HG03460 (cell line): ENCODE results near the gene TBC1D8.

Experiments used
- ATAC-seq: cut with Tn5 transposase; IDR thresholded peaks from one replicate; pipeline ENCODE4 v1.9.1; 2021; ENCODE audit not compliant: unreplicated experiment

Gene TBC1D8

DNA sequence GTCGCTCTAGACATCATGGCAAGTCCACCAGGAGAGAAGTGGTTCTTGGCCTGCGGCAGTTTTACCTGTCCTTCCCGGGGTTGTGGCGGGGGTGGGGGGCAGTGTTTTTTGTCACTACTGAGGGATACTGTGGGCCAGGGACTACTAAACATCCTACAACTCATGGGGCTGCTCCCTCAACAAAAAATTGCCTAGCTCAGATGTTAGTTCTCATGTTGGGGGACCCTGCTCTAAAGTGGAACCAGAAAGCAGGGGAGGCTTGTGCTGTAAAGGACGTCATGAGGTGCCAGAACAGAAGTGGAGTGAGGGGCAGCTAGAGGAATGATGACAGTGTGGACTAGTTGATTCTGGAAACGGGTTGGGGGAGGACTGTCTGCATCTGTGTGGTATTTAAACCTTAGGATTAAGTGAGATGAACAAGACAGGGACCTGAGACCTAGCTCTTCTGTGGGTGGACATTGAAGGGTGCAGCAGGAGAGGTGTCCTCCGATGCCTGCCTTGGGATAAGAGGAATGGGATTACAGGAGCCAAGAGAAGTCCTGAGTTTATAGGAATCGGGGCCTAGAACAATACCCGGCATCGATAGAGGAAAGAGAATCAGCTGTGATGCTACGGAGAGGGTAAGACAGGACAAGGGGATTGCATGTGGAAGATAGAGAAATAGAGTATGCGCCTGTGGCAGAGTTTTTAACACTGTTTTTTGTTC is 146.4 kb downstream of the TBC1D8 start:
- ATAC-seq: no peak

DNA sequence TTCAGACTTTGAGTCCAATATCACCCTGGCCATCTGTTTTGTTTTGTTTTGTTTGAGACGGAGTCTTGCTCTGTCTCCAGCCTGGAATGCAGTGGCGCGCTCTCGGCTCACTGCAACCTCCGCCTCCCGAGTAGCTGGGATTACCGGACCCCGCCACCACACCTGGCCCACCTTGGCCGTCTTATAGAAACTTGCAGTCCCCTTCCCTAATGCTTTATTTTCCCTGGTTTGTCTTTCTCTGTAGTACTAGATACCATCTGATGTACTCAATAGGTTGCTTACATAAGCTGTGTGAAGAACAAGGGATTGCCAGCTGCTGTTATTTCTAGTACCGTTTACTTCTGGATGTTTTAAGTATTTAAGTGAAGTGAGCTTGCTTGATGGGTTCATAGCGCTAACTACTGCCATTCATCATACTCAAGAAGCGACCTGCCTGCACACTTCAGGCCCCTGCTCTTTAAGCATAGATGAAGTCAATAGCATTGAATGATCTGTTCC is 147.9 kb downstream of the TBC1D8 start:
- ATAC-seq: no peak

DNA sequence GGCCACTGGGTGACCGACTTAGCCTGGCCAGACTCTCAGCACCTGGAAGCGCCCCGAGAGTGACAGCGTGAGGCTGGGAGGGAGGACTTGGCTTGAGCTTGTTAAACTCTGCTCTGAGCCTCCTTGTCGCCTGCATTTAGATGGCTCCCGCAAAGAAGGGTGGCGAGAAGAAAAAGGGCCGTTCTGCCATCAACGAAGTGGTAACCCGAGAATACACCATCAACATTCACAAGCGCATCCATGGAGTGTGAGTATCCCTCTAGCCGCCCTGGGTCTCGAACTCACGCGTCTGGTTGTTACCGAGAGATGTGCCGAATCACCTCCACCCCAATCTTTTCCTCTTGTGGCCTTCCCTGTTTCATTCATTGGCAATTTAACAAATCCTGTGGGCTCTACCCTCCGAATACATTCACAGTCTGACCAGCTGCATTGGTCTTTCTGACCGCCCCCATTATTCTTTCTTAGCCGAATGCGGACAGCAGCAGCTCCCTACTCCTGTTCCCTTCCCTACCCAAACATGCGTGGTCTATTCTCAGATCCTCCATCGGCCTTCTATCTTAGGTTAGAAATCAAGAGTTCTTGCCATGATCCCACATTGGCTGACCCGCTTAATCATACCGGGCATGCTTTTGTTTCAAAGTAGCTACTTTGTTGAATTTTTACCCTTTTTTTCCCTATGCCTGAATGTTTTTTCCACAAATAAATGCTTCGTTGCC is 148.5 kb downstream of the TBC1D8 start:
- ATAC-seq: no peak

DNA sequence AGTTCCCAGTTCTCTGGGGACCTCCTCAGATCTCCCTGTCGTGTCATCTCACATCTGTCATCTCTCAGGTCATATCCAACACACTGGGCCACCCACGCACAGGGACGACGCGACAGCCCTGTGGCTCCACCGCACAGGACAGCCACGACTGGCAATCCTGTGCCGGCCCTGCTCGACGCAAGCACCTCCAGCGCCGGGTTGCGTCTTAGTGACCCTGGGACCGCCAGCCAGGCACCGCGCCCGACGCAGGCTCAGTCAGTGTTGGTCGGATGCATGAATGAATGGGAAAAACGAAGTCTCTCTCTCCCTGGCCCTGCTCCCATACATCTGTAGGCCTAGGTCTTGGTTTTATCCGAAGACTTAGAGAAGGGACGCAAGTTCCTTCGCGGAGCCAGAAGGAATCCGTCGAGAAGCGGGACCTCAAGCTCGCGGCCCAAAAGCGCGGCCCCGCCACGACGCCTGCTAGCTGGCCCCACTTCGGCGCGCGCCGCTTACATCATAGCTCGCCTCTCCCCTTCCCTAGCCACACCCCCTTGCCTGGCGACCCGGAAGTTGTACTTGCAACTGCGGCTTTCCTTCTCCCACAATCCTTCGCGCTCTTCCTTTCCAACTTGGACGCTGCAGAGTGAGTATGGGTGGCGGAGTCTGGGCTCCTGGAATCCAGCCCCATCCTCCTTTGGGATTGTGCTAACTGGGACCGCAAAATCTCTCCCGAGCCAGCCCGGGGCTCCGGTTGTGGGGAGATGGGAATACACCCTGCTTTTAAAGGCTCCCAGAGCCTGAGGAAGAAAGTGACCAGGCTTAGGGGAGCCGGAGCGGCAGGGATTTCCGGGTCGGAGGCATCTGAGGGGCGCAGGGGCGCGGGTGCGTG is 149.3 kb downstream of the TBC1D8 start, which contains the start of gene RPL31:
TSS of gene RPL31 (plus strand) at position 599 of the 871 bp plus-strand sequence. CDS start 413 bp downstream, outside the sequence.
- ATAC-seq: peak; percentile 97

DNA sequence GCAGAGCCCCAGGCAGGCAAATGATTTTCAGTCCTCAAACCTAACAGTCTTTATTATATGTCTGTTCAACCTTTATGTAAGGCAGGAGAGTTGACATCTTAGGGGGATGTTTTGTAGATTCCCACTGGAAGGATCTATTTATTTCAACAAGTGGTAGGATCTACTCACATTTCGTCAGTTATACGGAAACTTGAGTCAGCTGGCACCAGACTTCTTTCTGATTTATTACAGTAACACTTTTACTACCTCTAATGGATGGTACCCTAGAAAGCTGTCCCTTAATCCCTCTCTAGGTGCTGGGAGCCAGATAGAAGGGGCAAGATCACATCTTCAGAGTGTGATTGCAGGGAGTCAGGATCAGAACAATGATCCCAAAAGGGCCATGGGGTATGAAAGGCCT is 151.2 kb downstream of the TBC1D8 start:
- no peak for ATAC-seq

DNA sequence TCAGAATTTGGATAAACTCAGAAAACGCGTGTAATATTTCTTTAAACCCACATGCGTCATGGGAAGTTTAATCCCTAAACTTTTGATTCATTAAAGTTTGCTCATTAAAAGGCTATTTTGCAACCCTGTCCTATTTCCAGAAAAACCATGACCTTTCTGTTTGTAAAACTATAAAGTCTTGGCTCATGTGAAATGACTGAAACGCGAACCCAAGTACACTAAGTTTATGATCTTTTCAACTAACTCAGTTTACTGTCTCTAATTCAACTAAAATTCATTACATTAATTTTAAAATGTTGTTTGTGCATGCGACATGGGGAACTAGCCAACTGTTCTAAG is 153.0 kb downstream of the TBC1D8 start:
- no peak for ATAC-seq

DNA sequence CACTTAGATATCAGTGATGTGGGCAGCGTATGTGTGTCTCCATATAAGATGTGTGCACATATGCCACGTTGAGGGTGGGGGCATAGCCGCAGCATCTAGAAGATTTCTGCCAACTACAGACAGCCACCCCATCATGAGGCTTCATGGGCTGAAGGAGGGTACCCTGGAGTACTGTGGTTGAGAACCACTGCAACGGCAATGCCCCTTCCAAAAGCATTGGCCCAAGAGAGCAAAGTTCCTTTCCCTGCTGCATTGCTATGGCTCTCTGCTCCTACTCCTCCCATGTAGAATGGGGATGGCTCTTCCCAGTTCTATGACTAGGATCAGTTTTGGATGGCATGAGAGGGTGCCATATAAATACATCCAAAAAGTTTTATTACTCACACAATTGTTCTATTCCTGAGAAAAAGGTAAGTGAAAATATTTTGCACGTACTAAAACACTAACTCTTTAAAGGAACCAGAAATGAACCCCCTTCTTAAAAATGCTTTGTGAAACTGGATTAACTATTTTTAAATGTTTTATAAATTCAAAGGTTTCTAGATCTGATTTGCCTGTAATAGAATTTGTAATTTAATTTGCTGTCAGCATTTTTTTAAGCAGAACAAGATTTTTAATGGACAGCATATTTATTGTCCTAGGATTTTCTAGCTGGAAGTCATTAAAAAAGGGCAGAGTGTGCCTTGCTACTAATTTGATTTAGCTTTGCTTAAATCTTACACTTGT is 153.5 kb downstream of the TBC1D8 start:
- ATAC-seq: no peak

DNA sequence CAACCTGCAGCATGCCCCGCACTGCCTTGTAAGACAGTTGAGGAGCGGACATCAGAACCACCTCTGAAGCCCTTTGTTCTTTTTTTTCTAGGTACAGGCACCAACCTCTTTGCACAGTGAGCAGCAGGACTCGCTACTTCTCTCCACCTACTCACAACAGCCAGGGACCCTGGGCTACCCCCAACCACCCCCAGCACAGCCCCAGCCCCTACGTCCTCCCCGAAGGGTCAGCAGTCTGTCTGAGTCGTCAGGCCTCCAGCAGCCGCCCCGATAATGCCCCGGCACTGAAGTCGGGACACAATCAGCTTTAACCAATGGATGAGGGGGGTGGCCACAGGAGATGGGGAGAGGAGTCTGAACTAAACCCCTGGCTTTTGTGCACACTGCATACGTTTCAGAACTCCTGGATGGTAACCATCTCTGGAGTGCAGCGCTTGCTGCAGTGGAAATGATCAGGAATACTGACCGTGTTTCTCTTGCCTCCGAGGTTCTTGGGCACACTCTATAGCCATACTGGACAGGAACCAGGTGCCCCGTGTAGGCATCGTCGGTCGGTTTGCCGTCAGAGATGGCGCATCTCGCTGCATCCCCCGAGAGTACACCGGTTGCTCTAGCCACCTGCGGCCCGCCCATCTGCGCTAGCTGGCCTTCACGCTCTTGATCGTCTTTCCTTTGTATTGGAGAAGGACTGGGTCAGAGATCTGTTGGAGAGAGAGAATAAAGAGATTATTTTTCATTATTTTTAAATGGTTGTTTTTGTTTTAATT is 155.7 kb downstream of the TBC1D8 start:
- no peak for ATAC-seq

DNA sequence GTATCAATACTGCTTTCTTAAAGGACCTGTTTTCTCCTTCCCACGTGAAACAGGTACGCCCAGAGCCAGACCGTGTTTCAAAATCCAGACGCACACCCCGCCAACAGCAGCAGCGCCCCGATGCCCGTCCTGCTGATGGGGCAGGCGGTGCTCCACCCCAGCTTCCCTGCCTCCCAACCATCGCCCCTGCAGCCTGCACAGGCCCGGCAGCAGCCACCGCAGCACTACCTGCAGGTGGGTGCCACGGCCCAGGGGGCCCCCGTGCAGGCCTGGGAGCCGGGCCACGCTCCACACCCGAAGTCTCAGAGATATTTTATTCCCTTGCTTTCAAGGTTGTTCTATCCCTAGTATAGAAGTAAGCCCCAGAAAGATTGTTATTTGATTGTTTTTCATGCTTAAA is 157.9 kb downstream of the TBC1D8 start:
- ATAC-seq: no peak

DNA sequence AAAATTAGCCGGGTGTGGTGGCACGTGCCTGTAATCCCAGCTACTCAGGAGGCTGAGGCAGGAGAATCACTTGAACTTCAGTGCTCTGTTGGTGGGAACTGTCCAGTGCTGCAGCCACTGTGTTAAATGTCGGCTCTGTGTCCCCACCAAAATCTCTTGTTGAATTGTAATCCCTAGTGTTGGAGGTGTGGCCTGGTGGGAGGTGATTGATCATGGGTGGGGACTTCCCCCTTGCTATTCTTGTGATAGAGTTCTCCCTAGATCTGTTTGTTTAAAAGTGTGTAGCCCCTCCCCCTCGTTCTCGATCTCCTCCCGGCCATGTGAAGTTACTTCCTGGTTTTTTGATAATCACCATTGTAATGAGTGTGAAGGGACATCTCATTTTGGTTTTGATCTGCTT is 158.9 kb downstream of the TBC1D8 start:
- no peak for ATAC-seq

DNA sequence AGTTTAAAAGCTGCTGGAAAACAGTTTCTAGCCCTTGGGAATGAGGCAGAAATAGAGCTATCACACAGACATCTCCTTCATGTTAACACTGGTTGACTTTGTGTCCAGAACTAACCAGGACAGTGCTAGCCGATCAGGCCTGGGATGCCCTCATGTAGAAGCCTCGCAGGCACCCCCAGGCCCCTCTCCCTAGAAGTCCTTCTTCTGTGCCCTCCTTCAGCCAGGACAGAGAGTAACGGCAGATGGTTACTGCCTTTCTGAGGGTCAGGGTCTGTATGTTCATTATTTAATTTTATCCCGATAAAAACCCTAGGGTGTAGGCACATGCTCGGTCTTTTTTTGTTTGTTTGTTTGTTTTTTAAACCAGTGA is 159.8 kb downstream of the TBC1D8 start:
- ATAC-seq: no peak

DNA sequence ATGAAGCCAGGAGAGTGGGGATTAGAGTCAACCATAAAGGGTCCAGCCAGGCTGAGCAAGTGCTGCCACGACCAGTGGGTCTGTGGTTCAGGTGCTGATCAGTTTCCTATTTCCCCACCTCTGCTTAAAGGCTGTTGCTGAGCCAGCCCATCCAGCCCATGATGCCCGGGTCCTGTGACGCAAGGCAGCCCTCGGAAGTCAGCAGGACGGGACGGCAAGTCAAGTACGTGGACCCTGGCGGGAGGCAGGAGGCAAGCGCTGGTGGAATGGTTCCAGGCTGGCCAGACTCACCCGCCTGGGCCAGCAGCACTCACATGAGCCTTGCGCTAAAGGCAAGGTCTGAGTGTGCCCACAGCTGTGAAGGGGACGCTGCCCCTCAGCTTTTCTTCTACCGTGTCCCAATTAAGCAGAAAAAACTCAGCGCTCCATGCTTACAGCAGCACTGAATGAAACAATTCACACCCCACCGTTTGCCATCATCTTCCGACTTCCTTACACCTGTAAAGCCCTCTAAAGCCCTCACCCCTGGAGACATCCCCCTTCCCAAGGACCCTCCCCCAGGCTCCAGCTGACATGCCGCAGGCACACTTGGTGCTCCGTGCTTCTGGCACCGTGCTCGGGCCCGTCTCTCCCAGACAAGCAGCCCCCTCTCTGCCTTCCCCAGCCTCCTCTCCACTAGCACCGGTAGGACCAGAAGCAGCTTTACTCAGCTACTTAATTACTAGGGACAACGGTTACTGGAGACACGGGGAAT is 160.4 kb downstream of the TBC1D8 start:
- no peak for ATAC-seq

DNA sequence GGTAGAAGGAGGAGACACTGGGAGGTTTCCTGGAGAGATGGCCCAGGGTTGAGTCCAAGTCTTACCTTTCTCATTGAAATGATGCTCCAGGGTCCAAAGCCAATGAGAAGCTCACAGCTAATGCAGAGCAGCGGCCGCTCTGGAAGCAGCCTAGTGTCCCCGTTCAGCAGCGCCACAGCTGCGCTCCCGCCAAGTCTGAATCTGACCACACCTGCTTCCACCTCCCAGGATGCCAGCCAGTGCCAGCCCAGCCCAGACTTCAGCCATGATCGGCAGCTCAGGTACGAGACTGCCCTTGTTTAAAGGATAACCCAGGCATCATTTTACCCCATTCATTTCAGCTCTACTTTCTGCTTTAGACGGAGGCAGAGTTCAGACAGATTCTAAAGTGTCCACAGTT is 161.0 kb downstream of the TBC1D8 start:
- ATAC-seq: no peak

DNA sequence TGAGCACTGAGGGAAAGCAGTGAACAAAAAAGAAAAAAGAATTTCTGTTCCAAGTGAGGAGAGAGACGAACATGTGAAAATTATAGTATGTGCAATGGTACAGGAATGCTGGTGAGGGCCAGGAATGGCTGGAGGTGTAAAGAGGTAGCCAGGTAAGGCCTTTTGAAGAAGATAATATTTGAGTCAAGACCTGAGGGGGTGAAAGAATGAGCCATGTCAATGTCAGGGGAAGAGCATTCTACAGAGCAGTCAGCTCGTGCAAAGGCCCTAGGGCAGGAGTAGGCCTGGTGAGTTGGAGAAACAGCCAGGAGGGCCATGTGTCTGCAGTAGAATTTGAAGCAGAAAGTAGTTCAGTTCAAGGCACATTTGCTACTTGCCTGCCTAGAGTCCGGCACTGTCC is 161.5 kb downstream of the TBC1D8 start:
- no peak for ATAC-seq

DNA sequence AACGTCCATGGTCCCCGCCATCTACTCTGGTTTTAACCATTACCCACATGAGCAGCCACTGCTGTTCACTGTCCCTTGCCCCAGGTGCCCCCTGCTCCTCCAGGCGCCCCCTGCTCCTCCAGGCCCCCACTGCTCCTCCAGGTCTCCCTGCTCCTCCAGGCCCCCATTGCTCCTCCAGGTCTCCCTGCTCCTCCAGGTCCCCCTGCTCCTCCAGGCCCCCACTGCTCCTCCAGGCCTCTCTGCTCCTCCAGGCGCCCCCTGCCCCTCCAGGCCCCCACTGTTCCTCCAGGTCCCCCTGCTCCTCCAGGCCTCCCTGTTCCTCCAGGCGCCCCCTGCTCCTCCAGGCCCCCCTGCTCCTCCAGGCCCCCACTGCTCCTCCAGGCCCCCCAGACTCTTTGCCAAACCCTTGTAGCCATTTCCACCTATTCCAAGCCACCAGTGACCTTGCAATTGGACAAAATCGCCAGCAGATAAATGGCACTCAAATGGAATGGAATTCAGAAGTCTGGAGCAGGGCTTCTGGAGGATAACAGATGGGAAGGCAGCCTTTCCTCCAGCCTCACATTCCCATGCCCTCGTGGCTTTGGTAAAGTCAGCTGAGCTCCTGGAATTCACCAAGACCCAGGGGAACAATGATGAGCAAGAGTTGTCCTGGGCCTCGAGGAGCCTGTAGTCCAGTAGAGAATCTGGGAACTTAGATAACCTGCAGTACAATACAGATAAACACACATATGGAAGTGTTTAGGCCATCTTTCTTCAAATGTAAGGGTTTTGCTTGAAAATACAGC is 162.4 kb downstream of the TBC1D8 start:
- ATAC-seq: no peak

DNA sequence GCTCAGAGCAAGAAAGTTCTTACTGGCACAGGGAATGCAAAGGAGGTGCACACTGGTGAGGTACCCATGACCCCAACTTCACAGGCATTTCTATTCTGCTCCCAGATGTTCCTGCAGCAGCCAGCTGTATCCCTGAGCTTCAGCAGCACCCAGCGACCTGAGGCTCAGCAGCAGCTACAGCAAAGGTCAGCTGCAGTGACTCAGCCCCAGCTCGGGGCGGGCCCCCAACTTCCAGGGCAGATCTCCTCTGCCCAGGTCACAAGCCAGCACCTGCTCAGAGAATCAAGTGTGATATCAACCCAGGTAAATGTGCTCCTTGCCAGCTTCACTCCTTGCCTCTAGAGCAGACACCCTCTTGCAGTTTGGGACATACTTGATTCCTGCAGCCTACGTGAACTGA is 163.2 kb downstream of the TBC1D8 start:
- ATAC-seq: no peak

DNA sequence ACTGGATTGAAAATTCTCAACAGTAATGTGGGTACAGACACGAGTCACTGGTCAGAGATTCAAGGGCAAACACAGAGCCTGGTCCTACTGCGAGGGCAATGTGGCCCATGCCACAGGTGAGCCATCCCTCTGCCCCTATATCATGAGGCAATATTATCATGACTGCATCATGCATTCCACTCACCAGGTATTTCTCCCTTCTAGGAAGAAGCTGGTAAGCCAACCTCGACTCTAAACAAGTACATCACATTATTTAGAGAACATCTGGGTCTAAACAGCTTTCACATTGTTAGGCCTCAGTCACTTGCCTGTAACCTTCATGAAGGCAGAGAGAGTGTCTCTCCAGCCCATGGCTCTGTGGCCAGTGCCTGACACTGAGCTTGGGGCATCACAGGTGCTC is 163.6 kb downstream of the TBC1D8 start:
- no peak for ATAC-seq

DNA sequence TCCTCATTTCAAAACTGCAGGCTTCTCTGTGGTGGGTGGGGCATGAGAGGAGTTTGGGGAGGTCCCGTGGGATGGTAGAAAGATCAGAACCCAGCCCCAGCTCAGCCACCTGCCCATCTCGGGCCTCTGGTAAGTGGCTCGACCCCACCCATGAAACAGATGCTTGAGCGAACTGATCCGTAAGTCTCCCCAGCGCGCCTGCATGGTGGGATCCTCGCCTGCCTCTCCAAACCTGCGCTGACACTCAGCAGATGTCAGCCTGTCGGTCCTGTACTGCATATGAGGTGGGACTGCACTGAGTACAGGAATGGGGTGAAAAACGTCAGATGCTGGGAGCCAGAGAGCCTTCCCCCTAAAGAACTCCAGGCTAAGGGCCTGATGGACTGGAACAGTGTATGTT is 165.0 kb downstream of the TBC1D8 start:
- ATAC-seq: no peak

DNA sequence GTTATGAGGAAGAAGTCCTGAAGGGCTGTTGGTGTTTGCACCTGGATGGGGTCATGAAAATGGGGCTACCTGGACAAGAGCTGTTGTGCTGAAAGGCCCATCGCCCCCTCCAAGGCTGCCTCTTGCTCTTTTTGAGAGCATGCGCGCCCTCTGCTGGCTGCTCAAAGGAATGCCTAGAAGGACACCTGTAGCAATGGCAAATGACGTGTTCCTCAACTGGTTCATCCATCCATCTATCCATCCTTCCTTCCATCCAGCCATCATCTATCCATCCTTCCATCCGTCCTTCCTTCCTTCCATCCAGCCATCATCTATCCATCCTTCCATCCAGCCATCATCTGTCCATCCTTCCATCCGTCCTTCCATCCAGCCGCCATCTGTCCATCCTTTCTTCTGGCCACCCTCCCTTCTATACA is 166.3 kb downstream of the TBC1D8 start:
- ATAC-seq: no peak
